GM19463 (cell line): ENCODE data around the gene LEO1.

Experiments
- ATAC-seq: cut with Tn5 transposase; IDR thresholded peaks from one replicate; pipeline ENCODE4 v1.9.1; 2021; ENCODE audit warnings: mild to moderate bottlenecking, moderate library complexity; ENCODE audit not compliant: unreplicated experiment

The LEO1 gene

GRCh38 chr15:51932161-51932560 is 39.4 kb downstream of the LEO1 start:
- ATAC-seq: no peak

- no peak for ATAC-seq
These were observed 39.9 kb downstream of the LEO1 start for GRCh38 chr15:51931638-51932037.

GRCh38 chr15:51931016-51931415 is 40.6 kb downstream of the LEO1 start:
- no peak for ATAC-seq

- no peak for ATAC-seq
These were observed 44.8 kb downstream of the LEO1 start for GRCh38 chr15:51926809-51927208.

- no peak for ATAC-seq
These were observed 47.2 kb downstream of the LEO1 start for GRCh38 chr15:51924156-51925068.

- ATAC-seq: no peak
These were observed 54.1 kb downstream of the LEO1 start for GRCh38 chr15:51917493-51917892.

GRCh38 chr15:51912528-51912927 is 59.0 kb downstream of the LEO1 start:
- ATAC-seq: no peak

- ATAC-seq: no peak
These were observed 62.0 kb downstream of the LEO1 start for GRCh38 chr15:51909584-51909983.

- no peak for ATAC-seq
These were observed 63.3 kb downstream of the LEO1 start for GRCh38 chr15:51908316-51908715.

- ATAC-seq: no peak
These were observed 64.3 kb downstream of the LEO1 start for GRCh38 chr15:51907136-51907862.

GRCh38 chr15:51904931-51905330 is 66.6 kb downstream of the LEO1 start:
- no peak for ATAC-seq

GRCh38 chr15:51904421-51904820 is 67.2 kb downstream of the LEO1 start:
- no peak for ATAC-seq

GRCh38 chr15:51889486-51889885 is 82.1 kb downstream of the LEO1 start:
- ATAC-seq: no peak

GRCh38 chr15:51888593-51889195 is 82.9 kb downstream of the LEO1 start:
- ATAC-seq: no peak
